Measurements from ENCODE around the gene STOX2. TPM values are rescaled to one million over a fixed set of nuclear protein-coding genes. Genes with fewer than 3 reads are reported as not detected.
"Not testable (repeated sequence)": the region's sequence is repeated elsewhere in the genome, so short reads cannot be mapped to it uniquely, and the experiment has no call there.

The STOX2 gene
- total and polyA plus RNA-seq, 9 donors = 3.8 to 9.7 (median 6.6) TPM

DNA sequence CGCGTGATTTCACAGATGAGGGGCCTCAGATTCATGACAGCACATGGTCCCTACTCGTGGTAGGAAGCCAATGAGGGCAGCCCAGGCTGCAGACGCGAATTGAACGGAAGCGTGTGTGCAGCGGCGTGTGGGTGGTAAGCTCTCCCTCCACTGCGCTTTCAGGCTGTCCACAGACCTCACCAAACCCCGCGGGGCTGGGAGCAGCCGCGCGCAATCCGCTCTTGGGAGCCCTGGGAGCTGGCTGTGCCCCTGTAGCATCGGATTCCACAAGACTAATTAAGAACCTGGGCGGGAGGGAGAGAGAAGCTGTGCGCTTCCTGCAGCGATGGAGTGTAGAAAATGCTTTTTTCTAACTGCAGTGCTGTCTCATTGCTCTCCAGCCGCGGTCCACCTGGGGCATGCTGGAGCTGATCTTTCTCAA is 134.9 kb downstream of the STOX2 start:
- peaks cover 4% of the 10 kb centered on the region for H3K27me3 ChIP-seq (ENCODE audit: control insufficient read depth, insufficient read depth, low read length)
- H3K4me1 ChIP-seq (ENCODE audit: control insufficient read depth, insufficient read depth, low read length) = peaks cover 7% of the 10 kb centered on the region
- no peak overlapping the region for H3K27ac ChIP-seq (ENCODE audit: low read length)
- H3K4me3 ChIP-seq (ENCODE audit: low read length) = peak overlapping the region; percentile 5
- peak; percentile 39 for DNase-seq
- no peaks in the 10 kb centered on the region for H3K36me3 ChIP-seq (ENCODE audit: control insufficient read depth, insufficient read depth, low read length)
- no peaks in the 10 kb centered on the region for H3K9me3 ChIP-seq (replicated peaks; ENCODE audit: control insufficient read depth, low read depth, low read length)
- WGBS (ENCODE audit: insufficient coverage) = 18% methylated on average over 15 of the region's 22 CpGs

DNA sequence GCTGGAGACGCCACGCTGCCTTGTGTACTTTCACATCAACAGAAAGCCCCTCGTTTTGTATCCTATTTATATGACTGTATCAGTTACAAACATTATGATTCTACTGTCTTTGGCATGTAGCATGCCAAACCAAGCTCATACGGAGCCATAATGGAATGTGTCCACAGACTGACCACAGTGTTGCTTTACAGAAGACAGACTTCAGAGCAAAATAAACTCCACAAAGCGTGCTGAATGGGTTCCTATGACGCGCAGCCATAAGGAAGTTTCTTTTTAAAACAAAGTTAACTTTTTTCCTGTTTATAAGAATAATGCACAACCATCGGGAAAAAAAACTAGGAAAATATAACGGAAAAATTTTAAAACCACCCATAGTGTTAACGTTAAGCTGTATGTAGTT is 136.0 kb downstream of the STOX2 start:
- Histone ChIP-seq H3K27ac (ENCODE audit: low read length) (no peak overlapping the region), H3K4me3 (ENCODE audit: low read length) (no peak overlapping the region), H3K9me3 (replicated peaks; ENCODE audit: control insufficient read depth, low read depth, low read length) (no peaks in the 10 kb centered on the region), H3K4me1 (ENCODE audit: control insufficient read depth, insufficient read depth, low read length) (peaks cover 7% of the 10 kb centered on the region), H3K27me3 (ENCODE audit: control insufficient read depth, insufficient read depth, low read length) (peaks cover 4% of the 10 kb centered on the region), H3K36me3 (ENCODE audit: control insufficient read depth, insufficient read depth, low read length) (no peaks in the 10 kb centered on the region)
- WGBS (ENCODE audit: insufficient coverage) = no CpG with 5 or more reads among the region's 10 CpGs
- DNase-seq = no peak

DNA sequence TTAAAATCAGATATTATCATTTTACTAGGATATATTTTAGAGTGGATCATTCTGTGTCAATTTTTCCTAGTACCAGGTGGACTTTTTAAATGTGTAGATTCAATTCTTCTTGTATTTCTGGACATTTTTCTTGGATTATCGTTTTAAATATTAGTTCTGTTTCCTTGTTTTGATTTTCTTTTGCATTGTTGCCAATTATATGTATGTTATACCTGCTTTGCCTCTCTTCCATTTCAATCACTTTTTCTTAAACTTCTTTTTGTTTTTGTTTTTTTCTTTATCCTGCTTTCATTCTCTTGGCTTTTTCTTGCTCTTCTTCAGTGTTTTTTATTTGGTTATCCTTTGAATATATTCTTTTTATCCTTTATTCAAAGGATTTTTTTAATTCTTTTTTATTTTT is 141.0 kb downstream of the STOX2 start:
- Histone ChIP-seq H3K4me1 (ENCODE audit: control insufficient read depth, insufficient read depth, low read length) (no peaks in the 10 kb centered on the region), H3K9me3 (replicated peaks; ENCODE audit: control insufficient read depth, low read depth, low read length) (peaks cover 5% of the 10 kb centered on the region), H3K27me3 (ENCODE audit: control insufficient read depth, insufficient read depth, low read length) (no peaks in the 10 kb centered on the region), H3K4me3 (ENCODE audit: low read length) (no peak overlapping the region), H3K36me3 (ENCODE audit: control insufficient read depth, insufficient read depth, low read length) (no peaks in the 10 kb centered on the region), H3K27ac (ENCODE audit: low read length) (no peak overlapping the region)
- no CpG with 5 or more reads among the region's 1 CpG for WGBS (ENCODE audit: insufficient coverage)
- no peak for DNase-seq

DNA sequence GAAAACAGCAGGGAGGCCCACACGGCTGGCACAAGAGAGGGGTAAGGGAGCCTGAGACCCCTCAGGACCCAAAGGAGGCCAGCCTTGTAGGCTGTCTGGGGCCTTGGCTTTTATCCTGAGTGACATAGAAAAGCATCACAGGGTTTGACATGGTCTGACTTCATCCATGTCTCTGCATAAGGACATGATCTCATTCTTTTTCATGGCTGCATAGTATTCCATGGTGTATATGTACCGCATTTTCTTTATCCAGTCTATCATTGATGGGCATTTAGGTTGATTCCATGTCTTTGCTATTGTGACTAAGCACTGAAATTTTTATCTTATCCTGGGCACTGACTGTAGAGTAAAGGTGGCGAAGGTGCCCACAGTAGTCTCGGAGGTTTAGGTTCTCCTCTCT is 146.2 kb downstream of the STOX2 start:
- not testable (repeated sequence) for H3K4me3 ChIP-seq (ENCODE audit: low read length); H3K27ac ChIP-seq (ENCODE audit: low read length); H3K36me3 ChIP-seq (ENCODE audit: control insufficient read depth, insufficient read depth, low read length); H3K9me3 ChIP-seq (replicated peaks; ENCODE audit: control insufficient read depth, low read depth, low read length); H3K4me1 ChIP-seq (ENCODE audit: control insufficient read depth, insufficient read depth, low read length); DNase-seq; H3K27me3 ChIP-seq (ENCODE audit: control insufficient read depth, insufficient read depth, low read length)
- 100% methylated on average over 1 of the region's 4 CpGs for WGBS (ENCODE audit: insufficient coverage)

DNA sequence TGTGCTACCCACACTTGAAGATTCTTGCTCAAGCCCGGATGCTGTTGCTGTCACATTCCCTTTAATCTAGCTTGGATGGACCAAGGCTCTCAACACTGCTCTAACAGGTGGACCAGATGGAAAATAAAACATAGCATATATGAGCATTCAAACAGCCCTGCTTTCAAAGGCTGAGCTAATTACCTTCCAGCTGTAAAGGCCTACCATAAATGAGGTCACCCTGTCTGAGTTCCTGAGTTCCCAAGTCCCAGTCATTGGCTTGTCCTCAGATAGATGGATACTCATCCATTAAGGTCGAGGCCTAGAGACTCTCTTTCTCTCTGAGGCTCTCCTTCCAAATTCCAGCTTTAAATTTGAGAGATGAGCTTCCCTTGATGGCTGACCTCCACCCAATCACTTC is 147.5 kb downstream of the STOX2 start:
- Histone ChIP-seq H3K4me1 (ENCODE audit: control insufficient read depth, insufficient read depth, low read length) (no peaks in the 10 kb centered on the region), H3K36me3 (ENCODE audit: control insufficient read depth, insufficient read depth, low read length) (no peaks in the 10 kb centered on the region), H3K27ac (ENCODE audit: low read length) (no peak overlapping the region), H3K4me3 (ENCODE audit: low read length) (no peak overlapping the region), H3K27me3 (ENCODE audit: control insufficient read depth, insufficient read depth, low read length) (no peaks in the 10 kb centered on the region), H3K9me3 (replicated peaks; ENCODE audit: control insufficient read depth, low read depth, low read length) (no peaks in the 10 kb centered on the region)
- DNase-seq = no peak
- 66% methylated on average over 2 of the region's 2 CpGs for WGBS (ENCODE audit: insufficient coverage)

DNA sequence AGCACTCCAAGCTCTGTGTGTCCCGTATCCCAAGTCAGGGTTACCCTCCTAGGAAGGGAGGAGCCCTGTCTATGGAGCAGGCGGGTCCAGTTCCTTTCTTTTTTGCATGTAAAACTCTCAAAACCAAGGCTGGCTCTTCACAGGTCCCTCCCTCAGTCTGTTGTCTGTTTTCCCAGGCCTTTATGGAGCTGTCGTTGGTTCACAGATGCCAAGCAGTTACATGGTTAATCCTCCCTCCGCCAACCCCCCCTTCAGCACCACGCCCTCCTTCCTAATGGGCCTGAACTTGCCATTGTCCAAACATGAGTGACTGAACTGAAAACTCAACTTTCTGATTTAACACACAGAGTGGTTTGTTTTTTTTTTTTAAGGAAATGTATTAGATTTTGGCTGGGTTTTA is 148.3 kb downstream of the STOX2 start:
- Histone ChIP-seq H3K4me1 (ENCODE audit: control insufficient read depth, insufficient read depth, low read length) (no peaks in the 10 kb centered on the region), H3K36me3 (ENCODE audit: control insufficient read depth, insufficient read depth, low read length) (no peaks in the 10 kb centered on the region), H3K9me3 (replicated peaks; ENCODE audit: control insufficient read depth, low read depth, low read length) (no peaks in the 10 kb centered on the region), H3K27me3 (ENCODE audit: control insufficient read depth, insufficient read depth, low read length) (no peaks in the 10 kb centered on the region), H3K4me3 (ENCODE audit: low read length) (no peak overlapping the region), H3K27ac (ENCODE audit: low read length) (no peak overlapping the region)
- no peak for DNase-seq
- 66% methylated on average over 3 of the region's 5 CpGs for WGBS (ENCODE audit: insufficient coverage)

DNA sequence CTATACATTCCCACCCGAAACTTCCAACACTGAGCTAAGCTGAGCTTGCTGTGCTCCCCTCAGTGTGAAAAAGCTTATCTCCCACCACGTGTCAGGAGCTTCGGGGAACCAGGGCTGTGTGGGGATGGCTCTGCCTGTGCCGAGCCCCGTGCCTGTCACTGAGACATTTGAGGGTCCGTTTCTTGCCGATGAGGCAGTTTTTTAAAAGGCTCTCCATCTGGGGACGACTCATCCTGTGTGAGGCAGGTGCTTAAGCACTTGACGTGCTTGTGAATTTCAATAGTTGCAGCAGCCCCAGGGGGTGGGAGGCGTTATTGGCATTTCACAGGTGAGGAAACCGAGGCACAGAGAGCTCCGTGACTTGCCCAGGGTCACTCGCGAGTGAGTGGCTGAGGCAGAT is 151.8 kb downstream of the STOX2 start:
- H3K9me3 ChIP-seq (replicated peaks; ENCODE audit: control insufficient read depth, low read depth, low read length) = no peaks in the 10 kb centered on the region
- no peak overlapping the region for H3K27ac ChIP-seq (ENCODE audit: low read length)
- no peaks in the 10 kb centered on the region for H3K27me3 ChIP-seq (ENCODE audit: control insufficient read depth, insufficient read depth, low read length)
- no peak for DNase-seq
- WGBS (ENCODE audit: insufficient coverage) = 83% methylated on average over 14 of the region's 14 CpGs
- no peak overlapping the region for H3K4me3 ChIP-seq (ENCODE audit: low read length)
- H3K4me1 ChIP-seq (ENCODE audit: control insufficient read depth, insufficient read depth, low read length) = no peaks in the 10 kb centered on the region
- H3K36me3 ChIP-seq (ENCODE audit: control insufficient read depth, insufficient read depth, low read length) = no peaks in the 10 kb centered on the region

DNA sequence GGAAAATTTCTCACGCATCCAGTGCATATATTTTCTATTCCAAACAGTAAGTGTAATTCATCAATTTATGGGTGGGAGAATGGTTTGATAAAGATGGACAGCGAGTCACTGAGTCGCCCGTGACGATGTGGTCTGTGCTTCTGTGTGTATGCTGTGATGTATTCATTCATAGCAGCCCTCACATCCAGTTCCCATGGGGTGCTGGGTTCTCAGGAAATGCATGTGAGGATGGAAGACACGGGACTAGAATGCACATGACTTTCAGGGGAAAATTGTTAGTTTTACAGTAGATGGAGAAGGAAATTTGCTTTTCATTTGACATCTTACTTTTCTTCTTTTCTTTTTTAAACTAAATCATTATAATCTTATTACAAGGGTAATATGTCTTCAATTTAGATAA is 152.9 kb downstream of the STOX2 start:
- peak; percentile 51 for DNase-seq
- no CpG with 5 or more reads among the region's 6 CpGs for WGBS (ENCODE audit: insufficient coverage)
- no peaks in the 10 kb centered on the region for H3K36me3 ChIP-seq (ENCODE audit: control insufficient read depth, insufficient read depth, low read length)

DNA sequence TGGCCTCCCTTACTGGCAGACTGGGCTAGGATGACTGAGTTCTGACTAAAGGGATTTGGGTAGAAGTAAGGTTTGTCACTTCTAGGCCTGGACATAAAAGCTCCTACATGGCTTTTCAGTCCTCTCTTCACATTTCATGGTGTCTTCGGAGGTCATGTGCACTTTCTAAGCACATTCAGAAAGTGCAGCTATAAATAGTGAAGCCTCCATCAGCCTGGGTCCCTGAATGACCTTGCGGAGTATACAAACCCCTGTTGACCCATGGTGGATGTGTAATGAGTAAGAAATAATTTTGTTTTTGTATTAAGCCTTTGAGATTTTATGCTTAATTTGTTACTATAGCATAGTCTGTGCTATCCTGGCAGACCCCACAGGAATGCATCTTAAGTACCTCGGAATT is 154.0 kb downstream of the STOX2 start:
- Histone ChIP-seq H3K9me3 (replicated peaks; ENCODE audit: control insufficient read depth, low read depth, low read length) (no peaks in the 10 kb centered on the region), H3K27me3 (ENCODE audit: control insufficient read depth, insufficient read depth, low read length) (no peaks in the 10 kb centered on the region), H3K27ac (ENCODE audit: low read length) (no peak overlapping the region), H3K36me3 (ENCODE audit: control insufficient read depth, insufficient read depth, low read length) (no peaks in the 10 kb centered on the region), H3K4me1 (ENCODE audit: control insufficient read depth, insufficient read depth, low read length) (no peaks in the 10 kb centered on the region), H3K4me3 (ENCODE audit: low read length) (no peak overlapping the region)
- DNase-seq = no peak
- WGBS (ENCODE audit: insufficient coverage) = 100% methylated on average over 1 of the region's 3 CpGs

More for the DNA sequence above, 152.9 kb downstream of the STOX2 start:
- Histone ChIP-seq H3K4me3 (ENCODE audit: low read length) (no peak overlapping the region), H3K27me3 (ENCODE audit: control insufficient read depth, insufficient read depth, low read length) (no peaks in the 10 kb centered on the region), H3K4me1 (ENCODE audit: control insufficient read depth, insufficient read depth, low read length) (no peaks in the 10 kb centered on the region), H3K27ac (ENCODE audit: low read length) (no peak overlapping the region), H3K9me3 (replicated peaks; ENCODE audit: control insufficient read depth, low read depth, low read length) (no peaks in the 10 kb centered on the region)

DNA sequence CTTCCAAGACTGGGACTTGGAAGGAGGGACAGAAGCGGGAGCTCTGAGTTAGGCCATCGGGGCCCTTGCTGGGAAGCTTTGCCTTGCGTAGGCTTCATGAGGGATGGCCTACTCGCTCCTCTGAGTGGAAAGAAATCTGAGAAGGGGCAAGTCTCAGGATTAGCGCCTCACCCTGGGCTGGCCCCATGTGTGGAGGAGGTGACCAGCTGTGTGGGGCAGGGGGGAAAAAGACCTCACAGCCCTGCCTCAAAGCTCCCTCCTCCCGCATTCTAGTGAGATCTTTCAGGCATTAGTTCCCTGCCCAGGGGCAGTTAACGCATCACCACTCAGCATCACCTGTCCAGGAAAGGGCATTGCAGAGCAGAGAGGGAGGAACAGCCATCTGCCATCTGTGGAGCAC is 156.5 kb downstream of the STOX2 start:
- H3K27ac ChIP-seq (ENCODE audit: low read length) = no peak overlapping the region
- H3K4me3 ChIP-seq (ENCODE audit: low read length) = no peak overlapping the region
- H3K36me3 ChIP-seq (ENCODE audit: control insufficient read depth, insufficient read depth, low read length) = no peaks in the 10 kb centered on the region
- DNase-seq = no peak
- H3K27me3 ChIP-seq (ENCODE audit: control insufficient read depth, insufficient read depth, low read length) = no peaks in the 10 kb centered on the region
- no CpG with 5 or more reads among the region's 7 CpGs for WGBS (ENCODE audit: insufficient coverage)
- no peaks in the 10 kb centered on the region for H3K4me1 ChIP-seq (ENCODE audit: control insufficient read depth, insufficient read depth, low read length)
- no peaks in the 10 kb centered on the region for H3K9me3 ChIP-seq (replicated peaks; ENCODE audit: control insufficient read depth, low read depth, low read length)

DNA sequence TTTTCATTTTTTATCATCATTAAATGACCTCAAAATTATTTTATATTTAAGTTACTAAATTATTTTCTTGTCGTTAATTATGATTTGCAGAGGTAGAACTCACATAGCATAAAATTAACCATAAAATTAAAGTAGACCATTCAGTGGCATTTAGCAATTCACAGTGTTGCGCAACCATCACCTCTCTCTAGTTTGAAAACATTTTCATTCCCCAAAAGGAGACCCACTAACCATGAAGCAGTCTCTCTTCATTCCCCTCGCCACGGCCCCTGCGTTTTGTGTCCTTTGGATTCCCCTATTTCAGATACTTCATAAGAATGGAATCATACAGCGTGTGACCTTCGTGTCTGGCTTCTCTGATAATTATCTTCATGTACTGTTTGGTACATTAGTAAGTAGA is 157.7 kb downstream of the STOX2 start:
- Histone ChIP-seq H3K4me3 (ENCODE audit: low read length) (no peak overlapping the region), H3K9me3 (replicated peaks; ENCODE audit: control insufficient read depth, low read depth, low read length) (no peaks in the 10 kb centered on the region), H3K27me3 (ENCODE audit: control insufficient read depth, insufficient read depth, low read length) (no peaks in the 10 kb centered on the region), H3K4me1 (ENCODE audit: control insufficient read depth, insufficient read depth, low read length) (no peaks in the 10 kb centered on the region), H3K27ac (ENCODE audit: low read length) (no peak overlapping the region), H3K36me3 (ENCODE audit: control insufficient read depth, insufficient read depth, low read length) (no peaks in the 10 kb centered on the region)
- WGBS (ENCODE audit: insufficient coverage) = 84% methylated on average over 2 of the region's 7 CpGs
- no peak for DNase-seq
